Measurements from ENCODE around the gene RASA4B. TPM values are rescaled to one million over a fixed set of nuclear protein-coding genes. Genes with fewer than 3 reads are reported as not detected.
"Not testable (repeated sequence)": the region's sequence is repeated elsewhere in the genome, so short reads cannot be mapped to it uniquely, and the experiment has no call there.

Gene RASA4B
- total RNA-seq, 4 donors from 2014 or later = 4.2 to 39.2 (median 18.5) TPM

DNA sequence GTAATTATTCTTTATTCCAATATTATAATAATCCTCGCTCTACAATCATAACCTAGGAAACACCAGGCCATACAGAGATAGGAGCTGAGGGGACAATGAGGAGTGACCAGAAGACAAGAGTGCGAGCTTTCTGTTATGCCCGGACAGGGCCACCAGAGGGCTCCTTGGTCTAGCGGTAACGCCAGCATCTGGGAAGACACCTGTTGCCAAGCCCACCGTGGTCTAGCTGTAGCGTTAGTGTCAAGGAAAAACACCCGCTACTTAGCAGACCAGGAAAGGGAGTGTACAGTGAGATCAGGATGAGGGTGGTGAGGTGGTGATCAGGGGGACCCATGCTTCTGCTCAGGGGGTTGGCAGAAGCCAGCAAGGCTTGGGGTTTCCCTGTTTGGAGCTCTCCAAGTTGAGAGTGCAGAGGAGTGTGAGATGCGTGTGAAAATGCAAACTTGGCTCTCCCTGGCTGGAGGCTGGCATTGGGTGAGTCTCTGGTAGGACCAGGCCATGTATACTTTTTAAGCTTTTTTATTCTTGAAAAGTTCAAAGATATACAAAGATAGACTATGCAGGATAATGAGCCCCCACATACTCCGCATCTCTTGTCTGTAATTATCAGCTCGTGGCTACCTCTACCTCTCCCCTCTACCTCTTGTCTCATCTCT lies 37.5 kb downstream of the RASA4B start:
- H3K36me3 ChIP-seq; H3K27me3 ChIP-seq; intact Hi-C loops (cut with DNase I); H3K4me1 ChIP-seq; H3K9me3 ChIP-seq; H3K27ac ChIP-seq (replicated peaks in 1 of 4); H3K4me3 ChIP-seq; DNase-seq (ENCODE audit: extremely low spot score): not testable (repeated sequence)
- WGBS = 6% methylated on average over 9 of the region's 11 CpGs
- TF ChIP-seq, protein P1, sequence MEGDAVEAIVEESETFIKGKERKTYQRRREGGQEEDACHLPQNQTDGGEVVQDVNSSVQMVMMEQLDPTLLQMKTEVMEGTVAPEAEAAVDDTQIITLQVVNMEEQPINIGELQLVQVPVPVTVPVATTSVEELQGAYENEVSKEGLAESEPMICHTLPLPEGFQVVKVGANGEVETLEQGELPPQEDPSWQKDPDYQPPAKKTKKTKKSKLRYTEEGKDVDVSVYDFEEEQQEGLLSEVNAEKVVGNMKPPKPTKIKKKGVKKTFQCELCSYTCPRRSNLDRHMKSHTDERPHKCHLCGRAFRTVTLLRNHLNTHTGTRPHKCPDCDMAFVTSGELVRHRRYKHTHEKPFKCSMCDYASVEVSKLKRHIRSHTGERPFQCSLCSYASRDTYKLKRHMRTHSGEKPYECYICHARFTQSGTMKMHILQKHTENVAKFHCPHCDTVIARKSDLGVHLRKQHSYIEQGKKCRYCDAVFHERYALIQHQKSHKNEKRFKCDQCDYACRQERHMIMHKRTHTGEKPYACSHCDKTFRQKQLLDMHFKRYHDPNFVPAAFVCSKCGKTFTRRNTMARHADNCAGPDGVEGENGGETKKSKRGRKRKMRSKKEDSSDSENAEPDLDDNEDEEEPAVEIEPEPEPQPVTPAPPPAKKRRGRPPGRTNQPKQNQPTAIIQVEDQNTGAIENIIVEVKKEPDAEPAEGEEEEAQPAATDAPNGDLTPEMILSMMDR (IDR thresholded peaks at IDR 0.05) = peak; percentile 31 to 62 (median 38)

DNA sequence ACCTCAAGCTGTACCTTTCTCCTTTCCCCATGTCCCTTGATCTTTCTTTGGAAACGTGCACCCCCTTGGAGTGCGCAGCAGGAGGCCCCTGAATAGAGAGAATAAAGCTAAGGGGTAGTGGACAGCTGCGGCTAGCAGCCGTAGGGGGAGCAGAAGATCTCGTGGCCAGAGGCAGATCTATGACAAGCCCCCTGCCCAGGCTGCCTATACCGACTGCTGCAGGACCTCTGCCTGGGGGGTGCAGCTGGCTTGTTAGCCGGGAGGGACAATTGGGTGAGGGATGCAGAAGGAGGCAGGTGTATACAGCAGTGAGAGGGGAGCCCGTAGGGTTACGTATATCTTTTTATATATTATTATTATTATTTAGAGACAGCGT lies 38.4 kb downstream of the RASA4B start:
- H3K27ac ChIP-seq (replicated peaks in 1 of 4) = peak overlapping the region in 1 of 4 donors; percentile 65
- H3K4me1 ChIP-seq; DNase-seq (ENCODE audit: extremely low spot score); intact Hi-C loops (cut with DNase I); H3K27me3 ChIP-seq; H3K9me3 ChIP-seq: not testable (repeated sequence)
- peak overlapping the region in 1 of 4 donors; percentile 68 for H3K4me3 ChIP-seq
- no CpG with 5 or more reads among the region's 10 CpGs for WGBS
- H3K36me3 ChIP-seq = peaks cover 0 to 11% (median 5%) of the 10 kb centered on the region in 4 donors

DNA sequence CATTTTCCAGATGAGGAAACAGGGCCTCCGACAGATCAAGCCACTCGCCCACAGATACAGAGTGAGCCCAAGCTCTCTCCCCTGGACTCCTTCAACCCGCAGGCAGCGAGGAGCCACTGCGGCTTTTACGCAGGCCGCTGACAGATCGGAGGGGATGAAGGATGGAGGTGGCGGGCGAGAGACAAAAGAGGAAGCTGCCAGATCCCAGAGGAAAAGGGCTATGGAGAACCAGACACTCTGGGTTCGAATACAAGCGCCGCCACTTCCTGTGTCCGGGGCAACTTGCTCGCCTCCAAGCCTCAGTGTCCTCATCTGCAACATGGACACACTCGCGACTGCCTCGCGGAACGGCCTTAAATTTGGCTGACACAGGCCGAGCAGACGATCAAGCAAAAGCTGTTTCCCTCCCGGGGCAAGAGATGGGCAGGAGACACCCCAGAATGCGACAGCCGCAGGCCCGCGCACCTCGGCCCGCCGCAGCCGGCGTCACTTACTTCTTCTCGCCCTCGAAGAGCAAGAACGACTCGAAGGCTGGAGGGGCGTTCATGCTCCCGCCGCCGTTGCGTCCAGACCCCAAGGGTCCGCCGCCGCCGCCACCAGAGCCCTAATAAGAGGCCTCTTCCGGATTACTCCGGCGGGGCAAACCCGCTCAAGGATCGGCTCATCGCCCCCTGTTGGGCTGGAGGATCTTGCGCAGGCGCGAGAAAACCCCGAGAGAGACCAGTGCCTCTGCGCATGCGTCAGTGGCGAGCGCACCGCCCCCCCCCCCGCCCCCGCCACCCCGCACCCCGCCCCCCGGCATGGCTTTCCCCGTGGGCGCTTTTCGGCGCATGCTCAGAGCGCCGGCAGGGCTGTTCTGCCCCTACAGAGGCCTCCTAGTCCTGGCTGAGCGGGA lies 39.0 kb downstream of the RASA4B start, which contains the start of gene POLR2J:
Gene POLR2J, minus strand, starts transcription at position 609 of the 895 bp plus-strand sequence. Its CDS starts 62 bp downstream, at position 547.
- H3K4me3 ChIP-seq = peak within 1 kb of the TSS; percentile 51 to 68 (median 58)
- TF ChIP-seq, protein P1 (IDR thresholded peaks at IDR 0.05) = peak; percentile 33 to 54 (median 39)
- TF ChIP-seq POLR2AphosphoS5 (IDR thresholded peaks at IDR 0.05) = peak; percentile 25 to 63
- H3K4me1 ChIP-seq; H3K9me3 ChIP-seq; H3K27me3 ChIP-seq; intact Hi-C loops (cut with DNase I); DNase-seq (ENCODE audit: extremely low spot score): not testable (repeated sequence)
- H3K27ac ChIP-seq (replicated peaks in 1 of 4) = peak within 1 kb of the TSS; percentile 44 to 76 (median 62)
- no CpG with 5 or more reads among the region's 72 CpGs for WGBS
- H3K36me3 ChIP-seq = peaks cover 0 to 17% (median 9%) of the 10 kb centered on the region in 4 donors

DNA sequence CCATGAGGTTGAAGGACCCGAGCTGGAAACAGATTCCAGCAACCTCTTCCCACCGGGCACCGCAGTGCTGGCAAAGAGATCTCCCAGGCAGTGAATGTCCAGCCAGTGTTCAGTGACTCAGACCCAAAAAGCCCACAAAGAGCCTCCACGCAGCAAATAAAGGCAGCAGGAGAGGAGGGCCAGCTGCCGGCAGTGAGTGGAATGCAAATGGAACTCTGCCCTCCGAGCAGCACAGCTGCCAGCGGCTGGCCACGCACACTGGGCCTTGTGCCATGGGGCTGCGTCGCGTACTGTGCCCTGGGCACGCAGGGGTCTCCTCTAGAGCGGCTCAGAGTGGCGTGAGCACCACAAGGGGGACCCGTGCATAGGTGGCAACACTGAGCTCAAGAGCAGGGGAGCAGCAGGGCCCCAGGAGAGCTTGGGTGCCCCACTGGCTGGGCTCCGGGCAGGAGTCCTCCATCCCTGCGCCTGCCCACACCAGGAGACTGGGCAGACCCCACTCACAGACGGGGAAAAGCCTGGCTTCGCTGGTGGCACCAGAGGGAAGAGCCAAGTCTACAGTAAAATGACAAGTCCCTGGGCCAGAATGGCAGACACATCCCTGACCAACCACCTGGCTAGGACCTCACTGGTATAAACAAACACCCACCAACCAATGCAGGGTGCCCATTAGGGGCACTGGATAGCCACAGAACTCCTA lies 42.7 kb downstream of the RASA4B start:
- intact Hi-C loops (cut with DNase I); H3K9me3 ChIP-seq; H3K4me3 ChIP-seq; H3K27ac ChIP-seq (replicated peaks in 1 of 4); H3K4me1 ChIP-seq; DNase-seq (ENCODE audit: extremely low spot score); H3K27me3 ChIP-seq: not testable (repeated sequence)
- 37% methylated on average over 5 of the region's 19 CpGs for WGBS
- peaks cover 7 to 52% (median 36%) of the 10 kb centered on the region in 4 donors for H3K36me3 ChIP-seq

DNA sequence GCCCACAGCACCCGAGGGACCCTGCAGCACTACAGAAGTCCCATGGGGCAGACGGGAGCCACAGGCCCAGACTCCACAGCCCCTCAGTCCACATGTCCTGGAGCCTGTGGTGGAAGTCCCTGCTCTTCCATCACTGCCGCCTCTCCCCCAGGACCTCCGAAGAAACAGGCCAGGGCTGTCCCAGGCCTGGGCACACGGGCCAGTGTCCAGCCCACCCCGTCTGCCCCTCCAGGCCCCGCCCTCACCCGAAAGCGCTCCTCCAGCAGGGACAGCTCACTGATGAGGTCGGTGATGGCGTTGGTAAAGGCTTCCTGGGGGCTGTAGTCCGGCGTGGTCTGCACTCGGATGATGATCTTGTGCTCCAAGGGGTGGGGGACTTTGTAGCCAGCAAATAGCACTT lies 43.5 kb downstream of the RASA4B start:
- intact Hi-C loops (cut with DNase I); DNase-seq (ENCODE audit: extremely low spot score); H3K4me1 ChIP-seq; H3K27me3 ChIP-seq; H3K27ac ChIP-seq (replicated peaks in 1 of 4); H3K4me3 ChIP-seq; H3K9me3 ChIP-seq: not testable (repeated sequence)
- H3K36me3 ChIP-seq = peaks cover 7 to 59% (median 40%) of the 10 kb centered on the region in 4 donors
- WGBS = 65% methylated on average over 5 of the region's 14 CpGs

DNA sequence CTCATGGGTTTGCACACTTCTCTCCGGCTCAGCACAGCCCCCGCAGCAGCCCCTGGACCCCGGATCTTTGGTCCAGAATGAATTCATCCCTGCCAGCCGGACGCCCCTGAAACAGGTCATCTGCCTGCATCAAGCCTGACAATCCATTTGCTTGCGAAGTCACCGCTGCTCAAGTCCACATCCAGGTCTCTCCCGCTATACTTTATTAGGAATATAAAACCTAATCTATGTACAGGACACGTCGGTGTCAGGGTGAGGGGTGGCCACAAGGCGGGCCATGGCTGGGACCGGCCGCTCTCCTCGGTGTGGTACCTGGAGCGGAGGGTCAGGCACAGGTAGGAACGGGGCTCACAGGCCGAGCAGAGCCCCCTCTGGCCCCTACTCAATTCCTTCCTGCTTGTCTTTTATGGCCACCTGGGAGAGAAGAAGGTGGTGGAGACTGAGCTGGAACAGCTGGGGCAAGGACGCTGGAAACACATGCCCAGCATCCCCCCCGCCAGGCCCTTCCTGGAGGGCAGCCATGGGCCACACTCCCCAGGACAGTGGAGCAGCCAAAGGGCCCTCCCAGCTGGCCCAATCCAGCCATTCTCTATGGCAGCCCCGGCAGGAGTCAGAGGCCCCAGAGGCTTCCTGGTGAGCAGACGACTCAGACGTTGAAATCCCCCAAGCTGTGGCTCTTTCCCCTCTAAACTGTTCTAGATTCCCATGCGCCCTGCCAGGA lies 44.1 kb downstream of the RASA4B start:
- TF ChIP-seq, protein P1 (IDR thresholded peaks at IDR 0.05) = no peak
- no peak for TF ChIP-seq EP300 (IDR thresholded peaks at IDR 0.05)
- TF ChIP-seq POLR2AphosphoS5 (IDR thresholded peaks at IDR 0.05) = no peak
- no peak for TF ChIP-seq POLR2A (IDR thresholded peaks at IDR 0.05; ENCODE audit: low read depth)
- no peaks in the 10 kb centered on the region for H3K9me3 ChIP-seq
- H3K27ac ChIP-seq (replicated peaks in 1 of 4) = no peak overlapping the region
- H3K27me3 ChIP-seq = no peaks in the 10 kb centered on the region
- no peak overlapping the region for H3K4me3 ChIP-seq
- intact Hi-C loops (cut with DNase I) = no loop called here
- DNase-seq (ENCODE audit: extremely low spot score) = no peak
- H3K4me1 ChIP-seq = no peaks in the 10 kb centered on the region
- peaks cover 7 to 66% (median 45%) of the 10 kb centered on the region in 4 donors for H3K36me3 ChIP-seq
- 82% methylated on average over 20 of the region's 23 CpGs for WGBS
